Neural progenitor cell (in vitro differentiated cells): ENCODE measurements around the gene RUVBL1. TPM values are rescaled to one million over a fixed set of nuclear protein-coding genes. Genes with fewer than 3 reads are reported as not detected.

Experiments
- DNase-seq: peaks from one replicate; pipeline ENCODE4 v3.0.0-alpha.2; 2016; ENCODE audit warnings: low spot score
- H2AFZ ChIP-seq: fragments of 200-600 bp; sonication (generic); replicated peaks from 2 replicates; pipeline ENCODE4 v1.6.1; 2016; ENCODE audit warnings: antibody characterized with exemption
- H3F3A ChIP-seq: fragments of 200-600 bp; sonication (generic); 2 replicates; pipeline ENCODE4 v1.6.1; 2016; ENCODE audit warnings: antibody characterized with exemption, low read depth
- H3K27ac ChIP-seq: fragments of 200-600 bp; sonication (generic); 2 replicates; pipeline ENCODE4 v1.5.1; 2016; ENCODE audit warnings: mild to moderate bottlenecking
- H3K27me3 ChIP-seq: fragments of 200-600 bp; sonication (generic); 2 replicates; pipeline ENCODE4 v1.6.1; 2016; ENCODE audit warnings: mild to moderate bottlenecking, moderate library complexity
- H3K36me3 ChIP-seq: fragments of 200-600 bp; sonication (generic); 2 replicates; pipeline ENCODE4 v1.5.1; 2016
- H3K4me1 ChIP-seq: fragments of 200-600 bp; sonication (generic); 2 replicates; pipeline ENCODE4 v1.6.1; 2016; ENCODE audit warnings: mixed run types
- H3K4me2 ChIP-seq: fragments of 200-600 bp; sonication (generic); 2 replicates; pipeline ENCODE4 v1.6.1; 2016
- H3K4me3 ChIP-seq: fragments of 200-600 bp; sonication (generic); 2 replicates; pipeline ENCODE4 v1.5.1; 2016
- H3K79me2 ChIP-seq: fragments of 200-600 bp; sonication (generic); 2 replicates; pipeline ENCODE4 v1.6.1; 2016; ENCODE audit warnings: low read depth
- H3K9ac ChIP-seq: fragments of 200-600 bp; sonication (generic); 2 replicates; pipeline ENCODE4 v1.6.1; 2016
- H3K9me3 ChIP-seq: fragments of 200-600 bp; sonication (generic); 2 replicates; pipeline ENCODE4 v1.5.1; 2016; ENCODE audit warnings: low read depth
- H4K20me1 ChIP-seq: fragments of 200-600 bp; sonication (generic); 2 replicates; pipeline ENCODE4 v1.6.1; 2016; ENCODE audit warnings: low read depth
- H3K27ac Mint-ChIP-seq: 3 replicates; pipeline ENCODE4 v1.8.0; 2021; ENCODE audit warnings: mixed read lengths
- H3K27me3 Mint-ChIP-seq: 2 replicates; pipeline ENCODE4 v1.8.0; 2022; ENCODE audit warnings: low read depth, mild to moderate bottlenecking, inconsistent platforms, moderate library complexity, mixed read lengths; ENCODE audit not compliant: insufficient read depth
- H3K36me3 Mint-ChIP-seq: 3 replicates; pipeline ENCODE4 v1.8.0; 2021; ENCODE audit warnings: mixed read lengths
- H3K4me1 Mint-ChIP-seq: 3 replicates; pipeline ENCODE4 v1.8.0; 2021; ENCODE audit warnings: mixed read lengths
- H3K4me3 Mint-ChIP-seq: 3 replicates; pipeline ENCODE4 v1.8.0; 2021; ENCODE audit warnings: mild to moderate bottlenecking, moderate library complexity, mixed read lengths
- H3K9me3 Mint-ChIP-seq: 3 replicates; pipeline ENCODE4 v1.8.0; 2020; ENCODE audit warnings: mixed read lengths
- EZH2 ChIP-seq: fragments of 200-600 bp; sonication (generic); IDR thresholded peaks from 2 replicates; pipeline ENCODE4 v1.6.1; 2017; ENCODE audit warnings: antibody characterized with exemption, mild to moderate bottlenecking, moderate library complexity
- EZH2phosphoT487 ChIP-seq: fragments of 200-600 bp; sonication (generic); IDR thresholded peaks from 2 replicates; pipeline ENCODE4 v1.6.1; 2017; ENCODE audit warnings: antibody characterized with exemption
- small RNA-seq: library from RNA; depleted of rRNA; stranded (forward); fragments of <200 nt; gene quantifications from one replicate; pipeline ENCODE3, GENCODE V24; 2015
- total RNA-seq: library from RNA; depleted of rRNA; stranded (reverse); fragments of >200 nt; gene quantifications from 2 replicates; pipeline ENCODE4 v1.2.3, GENCODE V29; 2015; ENCODE audit warnings: low replicate concordance
- TF ChIP-seq, protein P1 (sequence below): fragments of 200-600 bp; sonication (generic); IDR thresholded peaks from 2 replicates; pipeline ENCODE4 v1.5.1; 2017; ENCODE audit warnings: antibody characterized with exemption, mild to moderate bottlenecking

The RUVBL1 gene
- total RNA-seq, 1 donor from 2014 or later, result 110 TPM

DNA sequence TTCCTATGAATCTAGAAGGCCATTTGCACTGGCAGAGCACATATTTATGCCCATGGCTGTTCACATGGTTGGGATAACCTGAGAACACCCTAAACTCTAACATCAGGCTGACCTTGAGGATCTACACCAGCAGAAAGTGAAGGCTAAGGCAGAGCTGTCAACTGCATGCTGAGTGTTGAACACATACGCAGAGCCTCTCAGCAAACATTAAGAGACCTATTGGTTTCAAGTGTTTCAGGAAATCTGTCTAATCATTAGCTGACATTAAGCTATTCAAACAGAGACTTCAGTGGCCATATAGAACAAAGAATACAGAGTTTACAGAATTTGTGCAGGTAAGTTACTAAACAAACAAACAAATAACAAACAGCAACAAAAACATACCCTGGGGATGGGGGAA is 87.5 kb downstream of the RUVBL1 start:
- Mint-ChIP-seq H3K4me1 (no peaks in the 10 kb centered on the region), H3K27ac (no peak overlapping the region), H3K4me3 (no peak overlapping the region), H3K36me3 (no peaks in the 10 kb centered on the region), H3K27me3 (no peaks in the 10 kb centered on the region), H3K9me3 (no peaks in the 10 kb centered on the region)
- Histone ChIP-seq H2AFZ (no peak overlapping the region), H3K4me2 (no peak overlapping the region), H3K27me3 (peaks cover 26% of the 10 kb centered on the region), H3K36me3 (no peaks in the 10 kb centered on the region), H3K27ac (no peak overlapping the region), H3K4me1 (no peaks in the 10 kb centered on the region), H3K9ac (no peak overlapping the region), H3K79me2 (no peaks in the 10 kb centered on the region), H3F3A (no peaks in the 10 kb centered on the region), H3K9me3 (no peaks in the 10 kb centered on the region), H4K20me1 (no peaks in the 10 kb centered on the region), H3K4me3 (no peak overlapping the region)
- DNase-seq, result no peak
- TF ChIP-seq, protein P1, sequence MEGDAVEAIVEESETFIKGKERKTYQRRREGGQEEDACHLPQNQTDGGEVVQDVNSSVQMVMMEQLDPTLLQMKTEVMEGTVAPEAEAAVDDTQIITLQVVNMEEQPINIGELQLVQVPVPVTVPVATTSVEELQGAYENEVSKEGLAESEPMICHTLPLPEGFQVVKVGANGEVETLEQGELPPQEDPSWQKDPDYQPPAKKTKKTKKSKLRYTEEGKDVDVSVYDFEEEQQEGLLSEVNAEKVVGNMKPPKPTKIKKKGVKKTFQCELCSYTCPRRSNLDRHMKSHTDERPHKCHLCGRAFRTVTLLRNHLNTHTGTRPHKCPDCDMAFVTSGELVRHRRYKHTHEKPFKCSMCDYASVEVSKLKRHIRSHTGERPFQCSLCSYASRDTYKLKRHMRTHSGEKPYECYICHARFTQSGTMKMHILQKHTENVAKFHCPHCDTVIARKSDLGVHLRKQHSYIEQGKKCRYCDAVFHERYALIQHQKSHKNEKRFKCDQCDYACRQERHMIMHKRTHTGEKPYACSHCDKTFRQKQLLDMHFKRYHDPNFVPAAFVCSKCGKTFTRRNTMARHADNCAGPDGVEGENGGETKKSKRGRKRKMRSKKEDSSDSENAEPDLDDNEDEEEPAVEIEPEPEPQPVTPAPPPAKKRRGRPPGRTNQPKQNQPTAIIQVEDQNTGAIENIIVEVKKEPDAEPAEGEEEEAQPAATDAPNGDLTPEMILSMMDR, result no peak
- TF ChIP-seq EZH2phosphoT487 (no peak), EZH2 (no peak)

DNA sequence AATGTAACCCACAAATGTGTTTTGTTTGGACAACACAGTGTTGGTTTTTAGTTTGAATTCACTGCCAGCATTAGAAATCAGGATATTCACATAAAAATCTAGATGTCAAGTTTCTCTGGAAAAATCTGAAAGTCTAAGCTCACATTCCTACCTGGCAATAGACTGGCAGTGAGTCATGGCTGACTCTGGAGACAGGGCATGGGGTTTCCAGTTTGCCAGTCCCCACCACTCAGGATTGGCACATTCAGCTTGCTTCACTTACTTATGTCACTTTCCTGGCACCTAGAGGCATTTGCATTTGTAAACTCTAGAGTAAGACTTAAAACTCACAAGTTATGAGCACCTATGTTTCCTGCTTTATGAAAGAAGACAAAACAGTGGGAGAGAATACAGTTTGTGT is 90.5 kb downstream of the RUVBL1 start:
- Mint-ChIP-seq H3K9me3 (no peaks in the 10 kb centered on the region), H3K27me3 (peaks cover 3% of the 10 kb centered on the region), H3K36me3 (no peaks in the 10 kb centered on the region), H3K4me1 (no peaks in the 10 kb centered on the region), H3K27ac (no peak overlapping the region), H3K4me3 (no peak overlapping the region)
- Histone ChIP-seq H3K36me3 (no peaks in the 10 kb centered on the region), H3K27me3 (no peaks in the 10 kb centered on the region), H4K20me1 (no peaks in the 10 kb centered on the region), H3K4me3 (no peak overlapping the region), H2AFZ (no peak overlapping the region), H3K27ac (no peak overlapping the region), H3K79me2 (no peaks in the 10 kb centered on the region), H3K9me3 (no peaks in the 10 kb centered on the region), H3K4me2 (no peak overlapping the region), H3K9ac (no peak overlapping the region), H3F3A (no peaks in the 10 kb centered on the region), H3K4me1 (no peaks in the 10 kb centered on the region)
- no peak for TF ChIP-seq EZH2phosphoT487
- no peak for TF ChIP-seq EZH2
- TF ChIP-seq, protein P1, result no peak
- no peak for DNase-seq

Small RNA genes lying within 50 kb of the gene (small RNA-seq; reads per million reads assigned to genes)
- gene RNU2-37P, result not detected
- not detected for gene RNU6-823P

Other genes with a start within 250 kb of the RUVBL1 start
- 0.15 TPM in 1 of 2 replicates, not detected in the other for gene KBTBD12, start 208.6 kb downstream of the RUVBL1 start, total RNA-seq
- gene SEC61A1, start 71.4 kb downstream of the RUVBL1 start, total RNA-seq, result 79.1 and 92.6 TPM in 2 replicates
- 0.92 and 5.8 TPM in 2 replicates for gene EEFSEC, start 29.7 kb upstream of the RUVBL1 start, total RNA-seq